Effector memory CD4-positive, alpha-beta T cell (primary cell): Measurements from ENCODE around the gene PPP4R2.

ENCODE experiments used
- DNase-seq, 3 donors: peaks; one replicate each; pipeline ENCODE4 v3.0.0-alpha.2; 2020
- H3K27ac ChIP-seq: 2 replicates; pipeline ENCODE4 v1.7.0; 2013; ENCODE audit warnings: mild to moderate bottlenecking, low read length, moderate library complexity; ENCODE audit not compliant: insufficient read depth, poor library complexity, severe bottlenecking
- H3K27me3 ChIP-seq: replicated peaks from 2 replicates; pipeline ENCODE4 v1.7.0; 2013; ENCODE audit warnings: mild to moderate bottlenecking, low read length; ENCODE audit not compliant: insufficient read depth, control insufficient read depth, poor library complexity, severe bottlenecking
- H3K36me3 ChIP-seq: 2 replicates; pipeline ENCODE4 v1.7.0; 2013; ENCODE audit warnings: mild to moderate bottlenecking, low read length, moderate library complexity; ENCODE audit not compliant: control insufficient read depth, insufficient read depth
- H3K4me1 ChIP-seq: 2 replicates; pipeline ENCODE4 v1.7.0; 2013; ENCODE audit warnings: low read length, mild to moderate bottlenecking; ENCODE audit not compliant: control insufficient read depth, insufficient read depth, poor library complexity, severe bottlenecking
- H3K4me3 ChIP-seq: 2 replicates; pipeline ENCODE4 v1.7.0; 2013; ENCODE audit warnings: low read length, low read depth, mild to moderate bottlenecking; ENCODE audit not compliant: insufficient read depth, poor library complexity, severe bottlenecking
- H3K9me3 ChIP-seq: 2 replicates; pipeline ENCODE4 v1.7.0; 2013; ENCODE audit warnings: mild to moderate bottlenecking, low read length, moderate library complexity; ENCODE audit not compliant: control insufficient read depth

The PPP4R2 gene

DNA sequence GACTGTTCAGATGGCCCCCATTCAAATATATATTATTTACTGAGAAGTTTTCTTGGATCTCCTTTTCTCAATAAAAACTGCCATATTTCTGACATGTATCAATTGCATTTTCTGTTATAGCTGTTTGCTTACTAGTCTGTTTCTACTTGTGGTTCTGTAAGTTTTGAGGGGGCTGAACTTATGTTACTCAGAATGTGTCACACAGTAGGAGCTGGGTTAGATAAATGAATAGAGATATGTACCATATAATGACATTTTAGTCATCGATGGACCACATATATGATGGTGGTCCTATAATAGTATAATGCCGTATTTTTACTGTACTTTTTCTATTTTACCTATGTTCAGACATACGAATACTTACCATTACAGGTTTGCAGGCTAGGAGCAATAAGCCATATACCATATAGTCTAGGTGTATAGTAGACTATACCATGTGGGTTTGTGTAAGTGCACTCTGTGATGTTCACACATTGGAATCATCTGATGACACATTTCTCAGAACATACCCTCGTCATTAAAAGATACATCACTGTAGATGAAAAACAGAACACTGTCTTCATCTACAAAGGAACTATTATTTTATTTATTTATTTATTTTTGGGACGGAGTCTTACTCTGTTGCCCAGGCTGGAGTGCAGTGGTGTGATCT lies 22.3 kb downstream of the PPP4R2 start:
- H3K9me3 ChIP-seq = no peaks in the 10 kb centered on the region
- no peaks in the 10 kb centered on the region for H3K36me3 ChIP-seq
- H3K4me3 ChIP-seq = no peak overlapping the region
- H3K27ac ChIP-seq = no peak overlapping the region
- H3K27me3 ChIP-seq = no peaks in the 10 kb centered on the region
- no peak for DNase-seq
- peaks cover 12% of the 10 kb centered on the region for H3K4me1 ChIP-seq

DNA sequence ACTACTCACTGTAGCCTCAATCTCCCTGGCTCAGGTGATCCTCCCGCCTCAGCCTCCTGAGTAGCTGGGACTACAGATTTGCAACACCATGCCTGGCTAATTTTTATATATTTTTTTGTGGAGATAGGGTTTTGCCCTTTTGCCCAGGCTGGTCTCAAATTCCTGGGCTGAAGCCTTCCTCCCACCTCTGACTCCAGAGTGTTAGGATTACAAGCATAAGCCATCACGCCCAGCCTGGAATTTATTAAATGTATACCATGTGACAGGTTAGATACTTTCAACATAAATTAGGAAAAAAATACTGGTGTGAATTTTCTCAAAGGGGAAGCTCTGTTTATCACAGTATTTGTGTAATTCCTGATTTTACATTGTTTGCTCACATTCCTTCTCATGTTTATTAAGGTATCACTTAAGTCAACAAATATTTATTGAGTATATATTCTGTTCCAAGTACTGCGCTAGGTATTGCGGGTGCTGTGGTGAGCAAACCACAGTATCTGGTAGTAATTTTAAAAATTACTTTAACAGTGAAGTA lies 24.8 kb downstream of the PPP4R2 start:
- Histone ChIP-seq H3K27ac (no peak overlapping the region), H3K4me3 (no peak overlapping the region), H3K27me3 (no peaks in the 10 kb centered on the region), H3K4me1 (peaks cover 12% of the 10 kb centered on the region), H3K9me3 (no peaks in the 10 kb centered on the region), H3K36me3 (no peaks in the 10 kb centered on the region)
- no peak for DNase-seq

DNA sequence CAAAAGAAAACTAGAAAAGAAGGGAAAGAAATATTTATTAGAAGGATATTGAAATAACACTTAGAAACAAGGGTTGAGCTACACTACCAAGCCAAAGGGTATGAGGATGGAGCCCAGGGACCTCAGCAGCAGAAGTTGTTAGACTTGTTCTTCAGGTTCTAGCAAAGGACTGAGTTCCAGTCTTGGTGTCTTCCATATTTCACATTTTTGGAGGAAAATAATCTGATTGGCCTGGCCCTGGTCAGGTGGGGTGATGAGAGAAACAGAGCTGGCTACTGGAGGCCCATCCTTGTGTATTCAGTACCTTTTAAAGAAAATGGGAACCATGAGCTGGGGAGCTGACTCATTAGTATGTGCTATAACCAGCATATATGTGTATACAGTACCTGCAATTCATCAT lies 28.2 kb downstream of the PPP4R2 start:
- H3K4me3 ChIP-seq = no peak overlapping the region
- no peaks in the 10 kb centered on the region for H3K27me3 ChIP-seq
- no peaks in the 10 kb centered on the region for H3K36me3 ChIP-seq
- DNase-seq = no peak
- no peak overlapping the region for H3K27ac ChIP-seq
- H3K4me1 ChIP-seq = peaks cover 15% of the 10 kb centered on the region
- H3K9me3 ChIP-seq = no peaks in the 10 kb centered on the region

DNA sequence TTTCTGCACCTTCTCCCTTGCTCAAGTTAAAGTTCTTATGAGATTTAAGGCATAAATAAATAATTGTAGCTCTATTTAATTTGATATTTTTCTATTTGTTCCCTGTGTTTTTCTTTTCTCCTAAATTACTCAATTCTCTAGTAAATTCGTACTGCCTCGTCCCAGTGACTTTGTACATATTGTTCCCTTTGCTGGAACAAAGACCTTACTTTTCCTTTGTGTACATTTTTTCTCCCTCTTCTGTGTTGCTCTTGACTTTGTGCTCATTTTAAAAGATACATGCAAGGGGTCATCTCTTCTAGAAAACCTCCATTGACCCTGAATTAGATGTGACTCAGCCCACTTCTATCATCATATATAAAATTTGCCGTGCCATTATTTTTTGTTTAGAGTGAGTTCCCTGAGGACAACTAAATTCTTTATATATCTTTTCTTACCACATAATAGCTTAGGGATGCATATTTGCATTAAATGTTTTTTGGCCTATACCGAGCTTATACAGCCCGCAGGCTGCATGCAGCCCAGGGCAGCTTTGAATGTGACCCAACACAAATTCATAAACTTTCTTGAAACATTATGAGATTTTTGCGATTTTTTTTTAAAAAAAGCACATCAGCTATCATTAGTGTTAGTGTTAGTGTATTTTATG lies 29.6 kb downstream of the PPP4R2 start:
- no peak overlapping the region for H3K4me3 ChIP-seq
- no peaks in the 10 kb centered on the region for H3K9me3 ChIP-seq
- no peaks in the 10 kb centered on the region for H3K27me3 ChIP-seq
- H3K36me3 ChIP-seq = no peaks in the 10 kb centered on the region
- H3K27ac ChIP-seq = no peak overlapping the region
- DNase-seq = no peak
- H3K4me1 ChIP-seq = peaks cover 13% of the 10 kb centered on the region

DNA sequence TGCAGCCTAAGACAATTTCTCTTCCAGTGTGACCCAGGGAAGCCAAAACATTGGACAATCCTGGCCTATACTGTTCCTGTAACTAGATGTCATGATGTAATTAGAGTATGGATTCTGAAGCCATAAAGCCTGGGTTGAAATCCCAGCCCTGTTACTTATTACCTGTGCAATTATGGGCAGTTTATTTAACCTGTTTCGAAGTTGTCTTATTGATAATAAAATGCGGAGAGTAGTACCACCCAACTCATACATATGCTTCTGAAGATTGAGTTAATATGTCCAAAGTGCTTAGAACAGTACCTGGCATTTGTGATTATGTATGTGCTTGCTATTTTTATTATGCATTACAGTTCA lies 30.1 kb downstream of the PPP4R2 start:
- no peak for DNase-seq
- Histone ChIP-seq H3K4me1 (peaks cover 17% of the 10 kb centered on the region), H3K4me3 (no peak overlapping the region), H3K27me3 (no peaks in the 10 kb centered on the region), H3K9me3 (no peaks in the 10 kb centered on the region), H3K36me3 (no peaks in the 10 kb centered on the region), H3K27ac (no peak overlapping the region)

DNA sequence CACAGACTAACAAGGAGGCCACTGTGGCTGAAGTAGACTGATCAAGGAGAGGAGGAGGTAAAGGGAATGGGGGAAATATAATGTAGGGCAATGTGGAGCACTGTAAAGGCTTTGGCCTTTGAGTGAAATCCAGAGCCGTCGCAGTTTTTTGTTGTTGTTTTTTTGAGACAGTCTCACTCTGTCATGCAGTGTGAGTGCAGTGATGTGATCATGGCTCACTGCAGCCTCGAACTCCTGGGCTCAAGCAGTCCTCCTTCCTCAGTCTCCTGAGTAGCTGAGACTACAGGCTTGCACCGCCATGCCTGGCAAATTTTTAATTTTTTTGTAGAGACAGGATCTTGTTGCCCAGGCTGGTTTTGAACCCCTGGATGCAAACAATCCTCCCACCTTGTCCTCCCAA lies 32.2 kb downstream of the PPP4R2 start:
- no peak overlapping the region for H3K27ac ChIP-seq
- H3K27me3 ChIP-seq = no peaks in the 10 kb centered on the region
- no peak overlapping the region for H3K4me3 ChIP-seq
- H3K9me3 ChIP-seq = no peaks in the 10 kb centered on the region
- peaks cover 16% of the 10 kb centered on the region for H3K4me1 ChIP-seq
- DNase-seq = no peak
- H3K36me3 ChIP-seq = no peaks in the 10 kb centered on the region

DNA sequence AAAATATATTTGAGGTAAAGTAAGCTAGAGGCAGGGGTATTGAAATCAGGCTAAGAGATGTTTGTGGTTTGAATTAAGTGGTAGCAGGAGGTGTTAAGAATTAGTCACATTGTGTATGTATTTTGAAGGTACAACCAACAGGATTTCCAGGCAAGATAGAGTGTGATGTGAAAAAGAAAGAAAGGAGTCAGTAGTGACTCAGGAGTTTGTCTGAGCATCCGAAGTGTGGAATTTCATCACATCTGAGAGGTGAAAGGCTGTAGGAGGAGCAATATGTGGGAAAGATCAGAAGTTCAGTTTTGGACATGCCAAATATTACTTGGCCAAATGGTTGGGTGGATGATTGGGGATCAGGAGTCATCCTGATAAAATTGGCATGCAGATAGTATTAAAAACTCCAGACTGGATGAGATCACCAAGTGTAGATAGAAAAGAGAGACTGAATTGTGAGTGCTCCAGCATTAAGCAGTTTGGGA lies 32.7 kb downstream of the PPP4R2 start:
- no peaks in the 10 kb centered on the region for H3K36me3 ChIP-seq
- no peak overlapping the region for H3K27ac ChIP-seq
- H3K4me1 ChIP-seq = peaks cover 16% of the 10 kb centered on the region
- H3K27me3 ChIP-seq = no peaks in the 10 kb centered on the region
- H3K4me3 ChIP-seq = no peak overlapping the region
- no peaks in the 10 kb centered on the region for H3K9me3 ChIP-seq
- DNase-seq = no peak

DNA sequence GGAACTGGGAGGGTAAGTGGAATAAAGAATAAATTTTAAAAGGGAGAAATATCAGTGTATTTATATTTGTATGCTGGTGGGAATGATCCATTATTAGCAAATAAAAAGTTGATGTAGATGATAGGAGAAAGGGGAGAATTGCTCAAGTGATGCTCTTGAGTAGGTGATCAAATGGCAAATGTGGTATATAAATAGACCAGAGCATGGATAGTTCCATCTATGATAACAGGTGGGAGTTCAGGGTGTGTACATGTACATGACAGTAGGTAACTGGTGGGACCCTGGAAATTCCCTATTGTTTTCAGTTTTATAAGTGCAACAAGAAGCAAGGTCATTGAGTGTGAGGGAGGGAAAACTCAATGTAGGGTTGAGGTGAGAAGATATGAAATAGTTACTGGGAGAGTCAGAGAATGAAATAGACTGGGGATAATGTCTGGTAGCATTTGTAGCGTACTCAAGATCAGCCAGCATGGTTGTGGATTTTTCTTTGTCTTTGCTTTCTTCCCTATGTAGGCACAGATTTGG lies 33.5 kb downstream of the PPP4R2 start:
- Histone ChIP-seq H3K4me1 (peaks cover 16% of the 10 kb centered on the region), H3K27ac (no peak overlapping the region), H3K4me3 (no peak overlapping the region), H3K9me3 (no peaks in the 10 kb centered on the region), H3K27me3 (no peaks in the 10 kb centered on the region), H3K36me3 (no peaks in the 10 kb centered on the region)
- no peak for DNase-seq

DNA sequence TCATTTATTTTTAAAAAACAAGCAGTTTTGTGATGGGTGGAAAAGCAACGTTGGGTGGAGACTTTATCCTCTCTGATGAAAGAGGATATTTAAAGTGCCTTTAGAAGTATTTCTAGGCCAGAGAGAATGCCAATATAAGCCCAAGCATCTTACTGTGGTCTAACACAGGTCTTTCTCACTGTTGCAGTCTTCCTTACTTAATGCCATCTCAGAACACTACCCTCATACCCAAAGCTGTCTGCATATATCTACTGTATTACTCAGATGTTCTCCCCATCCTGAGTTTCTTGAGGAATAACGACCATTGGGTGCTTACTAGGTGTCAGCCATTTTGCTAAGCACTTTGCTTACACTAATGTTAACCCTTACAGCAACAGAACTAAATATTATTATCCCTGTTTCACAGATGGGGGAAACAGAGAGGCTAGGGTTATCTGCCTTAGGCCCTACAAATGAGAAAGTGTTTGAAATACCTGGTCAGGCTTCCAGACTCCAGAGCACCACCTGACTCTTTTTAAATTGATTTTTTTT lies 35.0 kb downstream of the PPP4R2 start:
- Histone ChIP-seq H3K4me3 (no peak overlapping the region), H3K36me3 (no peaks in the 10 kb centered on the region), H3K4me1 (peaks cover 22% of the 10 kb centered on the region), H3K27me3 (no peaks in the 10 kb centered on the region), H3K9me3 (no peaks in the 10 kb centered on the region), H3K27ac (no peak overlapping the region)
- DNase-seq = no peak
